ENCODE results near the gene PRKAB1.

DNA sequence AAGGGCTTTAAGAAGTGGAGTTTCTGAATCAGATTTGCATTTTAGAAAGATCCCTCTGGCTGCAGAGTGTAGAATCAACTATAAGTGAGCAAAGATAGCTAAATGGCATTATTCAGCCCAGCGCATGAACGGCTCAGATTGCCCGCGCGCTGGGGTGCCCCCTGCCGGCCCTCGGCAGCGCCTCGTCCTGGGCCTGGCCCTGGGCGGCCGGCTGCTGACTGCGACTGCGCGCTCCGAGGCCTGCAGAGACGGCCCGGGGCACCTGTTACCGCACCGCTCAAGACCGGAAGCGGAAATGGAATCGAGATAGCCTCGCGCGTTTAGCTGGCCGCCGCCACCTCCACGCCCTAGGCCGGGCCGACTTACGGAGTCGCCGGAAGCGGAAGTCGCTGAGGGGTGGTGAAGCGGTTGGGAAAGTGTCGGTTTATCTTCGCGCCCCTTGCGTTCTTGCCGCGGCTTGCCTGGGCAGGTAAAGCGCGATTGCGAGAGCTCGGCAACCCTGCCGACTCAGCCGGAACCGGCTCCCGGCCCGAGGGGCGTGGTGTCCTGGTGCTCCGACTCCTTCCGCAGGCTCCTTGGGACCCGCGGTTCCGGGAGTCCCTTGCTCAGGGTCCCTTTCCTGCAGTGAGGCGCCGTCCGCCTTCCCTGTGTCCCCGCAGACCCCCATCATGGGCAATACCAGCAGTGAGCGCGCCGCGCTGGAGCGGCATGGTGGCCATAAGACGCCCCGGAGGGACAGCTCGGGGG is at the start of gene PRKAB1:
- peak; percentile 100 for TF ChIP-seq CTCF (IDR thresholded peaks at IDR 0.05)
- TF ChIP-seq ZFX (IDR thresholded peaks at IDR 0.05; ENCODE audit: borderline replicate concordance), result no peak

All from 22Rv1 (cell line).